ENCODE results near the gene NACC1.

DNA sequence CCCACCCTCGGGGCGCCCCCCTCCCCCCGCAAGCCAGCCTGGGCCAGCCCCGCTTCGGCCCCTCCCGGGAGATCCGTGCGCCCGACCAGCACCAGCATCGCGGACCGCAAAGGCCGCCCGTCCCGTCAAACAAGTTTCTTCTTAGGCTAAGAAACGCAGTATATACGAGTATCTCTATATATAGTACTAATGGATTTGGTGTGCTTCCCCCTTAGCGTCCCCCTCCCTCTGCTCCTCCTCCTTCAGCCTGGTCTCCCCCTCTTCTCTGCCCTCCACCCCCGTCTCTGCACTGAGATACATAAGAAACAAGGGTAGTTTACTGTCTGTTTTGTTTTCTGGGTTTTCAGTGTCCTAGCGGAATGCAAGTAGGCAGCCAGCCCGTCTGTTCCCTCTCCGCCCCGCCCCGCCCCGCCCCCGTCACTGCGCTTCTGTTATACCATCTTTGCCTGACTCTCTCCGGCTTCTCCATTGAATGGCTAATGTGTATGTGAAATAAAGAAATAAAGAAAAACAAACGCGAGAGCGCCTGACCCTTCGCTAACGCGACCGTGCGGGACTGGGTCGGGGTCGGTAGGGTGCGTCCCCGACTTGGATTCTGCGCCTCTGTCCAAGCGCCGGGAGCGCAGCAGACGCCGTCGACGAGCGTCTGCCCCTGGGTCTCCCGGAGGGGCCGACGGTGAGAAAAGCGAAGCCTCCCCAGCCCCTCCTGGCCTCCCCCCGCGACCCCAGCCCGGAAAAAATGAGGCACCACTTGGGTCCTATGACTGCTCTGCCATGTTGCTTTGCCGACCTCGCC is 19.6 kb upstream of the NACC1 start:
- no peak for TF ChIP-seq USF2 (CRISPR knock-in tag; IDR thresholded peaks at IDR 0.05)
- TF ChIP-seq CTCF (IDR thresholded peaks at IDR 0.05): no peak
- TF ChIP-seq, protein P1, sequence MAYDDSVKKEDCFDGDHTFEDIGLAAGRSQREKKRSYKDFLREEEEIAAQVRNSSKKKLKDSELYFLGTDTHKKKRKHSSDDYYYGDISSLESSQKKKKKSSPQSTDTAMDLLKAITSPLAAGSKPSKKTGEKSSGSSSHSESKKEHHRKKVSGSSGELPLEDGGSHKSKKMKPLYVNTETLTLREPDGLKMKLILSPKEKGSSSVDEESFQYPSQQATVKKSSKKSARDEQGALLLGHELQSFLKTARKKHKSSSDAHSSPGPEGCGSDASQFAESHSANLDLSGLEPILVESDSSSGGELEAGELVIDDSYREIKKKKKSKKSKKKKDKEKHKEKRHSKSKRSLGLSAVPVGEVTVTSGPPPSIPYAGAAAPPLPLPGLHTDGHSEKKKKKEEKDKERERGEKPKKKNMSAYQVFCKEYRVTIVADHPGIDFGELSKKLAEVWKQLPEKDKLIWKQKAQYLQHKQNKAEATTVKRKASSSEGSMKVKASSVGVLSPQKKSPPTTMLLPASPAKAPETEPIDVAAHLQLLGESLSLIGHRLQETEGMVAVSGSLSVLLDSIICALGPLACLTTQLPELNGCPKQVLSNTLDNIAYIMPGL (CRISPR knock-in tag; IDR thresholded peaks at IDR 0.05): no peak
- TF ChIP-seq MAX (CRISPR knock-in tag; IDR thresholded peaks at IDR 0.05): no peak
- TF ChIP-seq, protein P2, sequence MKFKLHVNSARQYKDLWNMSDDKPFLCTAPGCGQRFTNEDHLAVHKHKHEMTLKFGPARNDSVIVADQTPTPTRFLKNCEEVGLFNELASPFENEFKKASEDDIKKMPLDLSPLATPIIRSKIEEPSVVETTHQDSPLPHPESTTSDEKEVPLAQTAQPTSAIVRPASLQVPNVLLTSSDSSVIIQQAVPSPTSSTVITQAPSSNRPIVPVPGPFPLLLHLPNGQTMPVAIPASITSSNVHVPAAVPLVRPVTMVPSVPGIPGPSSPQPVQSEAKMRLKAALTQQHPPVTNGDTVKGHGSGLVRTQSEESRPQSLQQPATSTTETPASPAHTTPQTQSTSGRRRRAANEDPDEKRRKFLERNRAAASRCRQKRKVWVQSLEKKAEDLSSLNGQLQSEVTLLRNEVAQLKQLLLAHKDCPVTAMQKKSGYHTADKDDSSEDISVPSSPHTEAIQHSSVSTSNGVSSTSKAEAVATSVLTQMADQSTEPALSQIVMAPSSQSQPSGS (CRISPR knock-in tag; IDR thresholded peaks at IDR 0.05; ENCODE audit: borderline replicate concordance, low read depth): no peak
- no peak for TF ChIP-seq PREB (CRISPR knock-in tag; IDR thresholded peaks at IDR 0.05; ENCODE audit: borderline replicate concordance)
- TF ChIP-seq CBFB (CRISPR knock-in tag; IDR thresholded peaks at IDR 0.05; ENCODE audit: low read depth): no peak
- TF ChIP-seq NFYB (CRISPR knock-in tag; conservative IDR thresholded peaks at IDR 0.05; ENCODE audit: low read depth): no peak
- no peak for TF ChIP-seq ETV6 (CRISPR knock-in tag; IDR thresholded peaks at IDR 0.05)
- no peak for TF ChIP-seq SP1 (CRISPR knock-in tag; conservative IDR thresholded peaks at IDR 0.05)
